Activated gamma-delta T cell treated with anti-CD3 and anti-CD28 coated beads, Interleukin-2, amount 50 U/mL, for 16 hours (primary cell): Measurements from ENCODE around the gene APBB2.
"Not testable (repeated sequence)": the region's sequence is repeated elsewhere in the genome, so short reads cannot be mapped to it uniquely, and the experiment has no call there.

ENCODE experiments used
- DNase-seq: peaks from one replicate; pipeline ENCODE4 v3.0.0-alpha.2; 2020; ENCODE audit warnings: low read depth

The APBB2 gene

DNA sequence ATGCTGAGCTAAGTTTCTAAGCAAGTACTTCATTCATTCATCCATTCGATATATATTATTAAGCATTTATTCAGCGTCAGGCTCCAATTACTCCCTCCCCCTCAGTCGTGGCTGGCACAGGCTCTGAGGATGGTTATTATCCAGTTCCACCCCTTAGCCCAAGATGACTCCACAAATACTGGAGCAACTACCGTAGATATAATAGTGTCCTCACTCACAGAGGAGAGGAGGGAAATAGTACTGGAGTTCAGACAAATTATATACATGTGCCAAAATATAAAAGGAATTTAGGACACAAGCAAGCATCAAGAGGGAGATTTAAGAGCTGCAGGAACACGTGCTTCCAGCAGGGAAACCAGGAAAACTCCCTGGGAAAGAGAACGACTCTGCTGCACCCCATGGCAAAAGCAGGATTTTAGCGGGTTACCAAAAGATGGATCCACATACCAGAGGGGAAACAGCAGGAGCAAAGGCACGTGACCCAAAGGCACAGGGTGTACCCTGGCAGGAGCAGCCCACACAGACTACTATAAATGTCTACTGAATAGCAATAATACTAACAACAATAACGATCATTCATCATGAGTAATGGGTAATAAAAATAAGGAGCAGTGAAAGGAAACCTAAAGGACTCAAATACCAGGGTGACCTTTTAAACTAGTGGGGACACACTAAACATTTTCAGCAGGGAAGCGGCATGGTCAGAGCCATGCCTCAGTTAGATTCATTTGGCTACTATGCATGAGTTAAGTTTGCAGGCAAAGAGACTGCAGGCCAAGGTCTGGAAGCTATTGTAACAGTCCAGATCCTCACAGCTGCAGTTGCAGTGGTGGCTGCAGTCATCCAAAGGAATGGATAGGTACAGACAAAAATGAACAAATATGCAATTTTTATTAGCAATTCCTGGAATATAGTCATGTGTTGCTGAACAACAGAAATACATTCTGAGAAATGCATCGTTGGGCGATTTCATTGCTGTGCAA, 153.7 kb downstream of the APBB2 start:
- no peak for DNase-seq

DNA sequence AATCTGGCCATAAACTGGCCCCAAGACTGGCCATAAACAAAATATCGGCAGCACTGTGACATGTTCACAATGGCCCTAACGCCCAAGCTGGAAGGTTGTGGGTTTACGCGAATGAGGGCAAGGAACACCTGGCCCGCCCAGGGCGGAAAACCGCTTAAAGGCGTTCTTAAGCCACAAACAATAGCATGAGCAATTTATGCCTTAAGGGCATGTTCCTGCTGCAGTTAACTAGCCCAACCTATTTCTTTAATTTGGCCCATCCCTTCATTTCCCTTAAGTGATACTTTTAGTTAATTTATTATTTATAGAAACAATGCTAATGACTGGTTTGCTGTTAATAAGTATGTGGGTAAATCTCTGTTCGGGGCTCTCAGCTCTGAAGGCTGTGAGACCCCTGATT, 154.9 kb downstream of the APBB2 start:
- DNase-seq, result not testable (repeated sequence)

DNA sequence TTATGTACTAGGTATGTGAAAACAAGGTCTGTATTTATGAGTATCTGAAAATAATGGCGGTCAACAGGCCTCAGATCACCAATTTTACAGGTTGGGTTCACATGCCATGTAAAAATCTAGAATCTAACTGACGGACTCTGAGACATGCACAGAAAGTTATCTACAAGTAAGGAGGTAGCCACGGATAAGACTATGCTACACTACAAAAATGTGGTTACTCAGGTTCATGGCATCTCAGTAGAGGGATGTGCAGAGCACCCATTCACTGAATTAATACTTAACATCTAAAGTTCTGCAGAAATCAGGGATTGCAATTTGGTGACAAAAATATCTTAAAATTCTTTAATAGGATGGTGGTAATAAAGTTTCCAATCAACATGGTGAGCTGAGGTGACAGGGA, 155.9 kb downstream of the APBB2 start:
- DNase-seq, result no peak

DNA sequence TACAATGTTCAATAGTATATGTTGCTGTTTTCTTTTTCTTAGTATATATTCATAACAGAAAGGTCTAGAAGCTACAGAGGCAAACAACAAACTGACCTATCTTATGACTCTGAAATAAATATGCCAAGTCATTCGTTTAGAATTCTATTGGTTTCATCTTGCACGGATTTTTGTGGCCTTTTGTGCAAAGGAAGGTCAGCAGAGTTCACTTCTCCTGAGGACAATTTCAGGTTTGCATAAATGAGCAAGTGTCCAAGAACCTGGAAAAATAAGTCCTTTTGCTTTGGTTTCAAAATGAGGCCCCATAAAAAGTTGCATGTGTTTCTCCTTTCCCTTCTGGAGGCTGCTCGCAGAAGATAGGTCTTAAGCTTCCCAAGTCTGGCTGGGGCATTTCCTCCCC, 156.9 kb downstream of the APBB2 start:
- no peak for DNase-seq

DNA sequence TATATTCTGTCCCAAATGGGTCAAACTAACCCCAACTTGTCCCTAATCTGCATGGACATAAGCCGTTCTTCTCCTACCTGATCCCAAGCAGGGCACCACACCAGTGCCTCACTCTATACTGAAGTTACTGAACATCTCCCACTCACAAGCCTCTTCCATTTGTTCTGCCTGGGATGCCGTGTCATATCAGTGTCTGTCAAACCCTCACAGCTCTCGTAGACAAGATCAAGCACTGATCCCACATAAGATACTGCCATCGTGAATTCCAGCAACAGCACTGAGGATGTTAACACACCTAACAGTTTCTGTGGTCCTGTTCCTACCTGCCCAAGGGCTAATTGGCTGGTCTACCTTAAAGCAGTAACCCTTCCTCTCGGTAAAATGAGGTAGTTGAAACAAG, 162.1 kb downstream of the APBB2 start:
- no peak for DNase-seq

DNA sequence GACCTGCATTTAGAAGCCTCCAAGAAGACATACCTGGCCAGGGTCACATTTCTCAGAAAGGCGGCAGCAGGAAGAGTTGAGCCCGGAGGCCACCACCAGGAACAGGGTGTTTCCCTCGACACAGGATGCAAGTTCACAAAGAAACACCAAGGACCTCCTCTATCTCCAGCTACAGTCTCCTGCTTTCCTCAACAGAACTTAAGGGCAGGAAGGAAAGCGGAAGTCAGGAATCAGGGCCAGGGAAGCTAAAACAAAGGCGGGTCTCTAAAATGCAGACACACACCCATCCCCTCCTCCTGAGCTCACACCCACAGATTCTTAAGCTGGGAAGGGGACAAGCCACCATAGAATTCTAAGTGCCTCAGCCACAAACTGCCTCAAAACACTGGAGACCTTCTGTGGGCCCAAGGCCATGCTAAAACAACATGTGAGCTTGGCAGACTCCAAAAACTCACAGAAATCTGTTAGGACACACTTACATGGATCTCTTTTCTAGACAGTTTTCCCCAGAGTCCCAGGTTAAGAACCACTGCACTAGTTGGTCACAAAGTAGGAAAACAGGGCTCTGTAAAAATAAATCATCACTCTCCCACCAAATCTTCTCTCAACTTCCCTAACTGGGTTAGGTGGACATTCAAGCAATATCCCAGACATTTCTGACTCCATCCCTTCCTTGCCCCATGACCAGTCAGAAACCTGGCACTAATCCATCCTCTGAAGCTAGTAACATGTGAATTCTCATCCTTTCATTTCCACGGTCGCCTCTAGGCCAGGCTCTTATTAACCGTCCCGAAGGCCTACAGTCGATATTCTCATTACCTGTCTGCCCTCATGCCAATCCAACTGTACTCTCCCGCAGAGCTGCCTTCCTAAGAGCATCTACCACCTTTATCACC, 163.2 kb downstream of the APBB2 start:
- DNase-seq, result no peak

DNA sequence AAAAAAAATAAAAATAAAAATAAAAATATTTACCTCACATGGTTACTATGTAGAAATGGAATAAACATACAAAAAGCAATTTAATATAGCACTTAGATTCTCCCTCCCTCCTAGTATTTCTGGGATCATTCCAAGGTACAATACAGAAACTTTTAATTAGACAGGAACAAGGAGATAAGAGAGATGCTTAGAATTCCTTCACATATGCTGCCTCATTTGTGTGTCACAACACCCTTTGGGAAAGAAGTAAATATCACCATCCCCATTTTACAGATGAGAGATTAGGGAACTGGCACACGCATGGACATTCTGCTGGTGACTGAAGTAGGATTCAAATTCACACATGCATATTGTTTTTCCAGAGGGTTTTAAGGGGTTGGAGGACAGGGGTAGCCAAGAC, 164.2 kb downstream of the APBB2 start:
- no peak for DNase-seq

DNA sequence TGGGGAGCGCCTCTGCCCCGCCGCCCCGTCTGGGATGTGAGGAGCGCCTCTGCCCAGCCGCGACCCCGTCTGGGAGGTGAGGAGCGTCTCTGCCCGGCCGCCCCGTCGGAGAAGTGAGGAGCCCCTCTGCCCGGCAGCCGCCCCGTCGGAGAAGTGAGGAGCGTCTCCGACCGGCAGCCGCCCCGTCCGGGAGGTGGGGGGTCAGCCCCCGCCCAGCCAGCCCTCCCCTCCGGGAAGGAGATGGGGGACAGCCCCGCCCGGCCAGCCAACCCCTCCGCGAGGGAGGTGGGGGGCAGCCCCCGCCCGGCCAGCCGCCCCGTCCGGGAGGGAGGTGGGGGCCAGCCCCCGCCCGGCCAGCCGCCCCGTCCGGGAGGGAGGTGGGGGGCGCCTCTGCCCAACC, 165.2 kb downstream of the APBB2 start:
- not testable (repeated sequence) for DNase-seq

DNA sequence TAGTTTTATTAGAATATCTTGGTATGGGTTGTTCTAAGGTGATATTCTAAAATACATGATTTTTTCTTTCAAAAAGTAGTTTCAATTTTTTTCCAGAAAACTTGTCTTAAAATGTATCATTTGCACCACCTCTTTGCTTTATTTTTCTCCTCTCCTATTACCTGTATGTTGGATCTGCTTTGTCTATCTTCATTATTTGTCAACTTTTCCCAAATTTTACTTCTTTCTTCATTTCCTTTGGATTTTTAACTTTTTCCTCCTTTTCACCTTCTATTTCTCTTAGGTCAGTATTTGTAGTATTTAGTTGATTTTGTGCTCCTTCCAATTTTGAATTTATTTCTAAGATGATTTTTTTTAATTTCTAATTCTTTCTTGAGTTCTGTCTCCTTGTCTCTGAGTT, 169.6 kb downstream of the APBB2 start:
- DNase-seq, result no peak

DNA sequence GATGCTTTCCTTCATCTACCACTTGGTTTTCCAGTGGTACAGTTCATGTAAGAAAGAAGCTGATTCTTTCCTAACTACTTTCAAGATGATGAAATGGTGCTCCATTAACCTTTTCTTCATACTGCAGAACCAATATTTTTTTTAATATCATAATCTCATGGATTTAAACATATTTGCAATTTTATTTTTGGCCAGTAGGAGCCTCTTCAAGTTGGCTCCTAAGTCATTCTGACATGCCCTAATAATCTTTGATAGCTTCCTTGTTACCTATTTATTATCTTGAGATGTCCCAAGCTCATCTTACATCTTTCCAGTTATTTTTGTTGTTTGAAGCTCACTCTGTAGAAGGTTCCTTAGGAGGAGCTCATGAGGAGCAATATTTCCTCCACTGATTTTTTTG, 170.2 kb downstream of the APBB2 start:
- no peak for DNase-seq

DNA sequence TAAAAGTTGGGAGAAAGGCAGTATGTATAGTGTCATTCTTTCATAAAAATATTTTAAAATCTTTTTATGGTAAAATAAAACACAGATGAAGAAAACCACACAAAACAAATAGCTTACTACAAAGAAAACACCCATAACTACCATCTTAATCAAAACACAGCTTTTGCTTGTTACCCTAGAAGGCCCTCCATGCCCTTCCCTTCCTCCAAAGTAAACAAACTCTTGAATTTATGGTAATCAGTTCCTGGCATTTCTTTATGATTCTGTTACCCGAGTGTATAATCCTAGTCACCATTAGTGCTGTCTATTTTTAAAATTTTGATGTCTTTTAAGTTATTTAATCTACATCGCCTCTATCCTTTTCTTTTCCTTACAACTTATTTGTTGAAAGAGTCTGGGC, 170.9 kb downstream of the APBB2 start:
- no peak for DNase-seq

DNA sequence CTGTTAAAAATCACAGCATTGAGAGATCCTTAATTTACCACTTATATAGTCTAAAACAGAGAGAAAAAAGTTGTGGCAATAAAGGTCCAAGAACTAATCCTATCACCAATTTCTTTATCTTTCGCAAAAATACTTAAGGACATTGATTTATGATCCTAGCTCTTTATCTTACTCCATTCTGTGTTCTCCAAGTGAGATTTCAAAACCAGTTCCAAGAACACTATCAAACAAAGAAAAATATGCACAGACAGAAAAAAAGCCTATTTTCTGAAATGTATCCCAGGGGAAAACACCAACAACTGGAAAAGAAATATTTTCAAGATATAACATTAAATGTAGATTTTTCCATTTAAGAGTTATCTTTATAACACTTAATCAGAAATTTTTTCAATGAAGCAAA, 172.8 kb downstream of the APBB2 start:
- DNase-seq, result no peak

DNA sequence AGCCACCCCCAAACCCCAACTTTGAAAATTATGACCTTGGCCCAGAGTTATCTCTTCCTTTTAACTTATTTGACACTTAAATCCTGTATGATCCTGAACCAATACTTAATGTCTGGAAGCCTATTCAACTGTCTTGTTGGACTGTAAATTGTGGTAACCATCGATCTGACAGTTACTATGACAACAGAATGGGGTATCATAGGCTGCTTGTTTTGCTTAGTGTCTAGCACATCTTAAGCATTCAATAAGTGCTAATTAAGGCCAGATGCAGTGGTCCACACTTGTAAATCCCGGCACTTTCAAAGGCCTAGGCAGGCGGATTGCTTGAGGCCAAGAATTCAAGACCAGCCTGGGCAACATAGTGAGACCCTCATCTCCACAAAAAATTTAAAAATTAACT, 175.0 kb downstream of the APBB2 start:
- no peak for DNase-seq

DNA sequence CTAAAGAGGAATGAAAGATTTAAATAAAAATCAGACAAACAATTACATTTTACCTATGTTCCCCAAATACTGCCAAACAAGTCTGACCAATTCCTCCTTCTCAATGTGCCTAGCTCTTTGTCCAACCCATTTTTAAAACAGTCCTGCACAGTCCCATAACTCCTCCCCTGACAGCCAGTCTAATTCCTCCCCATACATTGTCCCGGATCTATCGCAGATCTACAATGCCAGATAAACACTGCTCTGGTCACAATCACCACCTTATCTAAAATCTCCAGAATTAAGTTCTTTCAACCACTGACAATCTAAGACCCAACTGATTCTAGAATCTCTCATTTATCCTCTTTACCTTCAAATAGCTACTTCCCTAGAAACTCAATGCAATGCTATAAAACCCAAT, 176.0 kb downstream of the APBB2 start:
- no peak for DNase-seq

DNA sequence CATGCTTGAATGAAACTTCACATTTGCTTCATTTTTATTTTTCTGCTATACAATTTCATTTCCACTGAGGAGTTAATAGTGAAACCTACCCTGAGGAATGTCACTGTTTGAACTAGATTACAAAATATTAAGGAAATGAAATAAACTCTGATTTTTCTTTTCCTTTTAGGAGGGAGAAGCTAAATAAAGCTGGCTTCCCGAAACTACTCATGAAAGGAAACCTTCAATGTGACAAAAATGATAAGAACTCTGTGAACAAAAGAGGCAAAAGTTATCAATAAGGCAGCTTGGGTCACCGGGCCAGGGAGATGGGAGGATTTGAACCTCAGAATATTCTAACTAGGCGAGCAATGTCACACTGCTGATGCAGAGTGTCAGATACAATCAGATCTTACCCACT, 185.2 kb downstream of the APBB2 start:
- no peak for DNase-seq

DNA sequence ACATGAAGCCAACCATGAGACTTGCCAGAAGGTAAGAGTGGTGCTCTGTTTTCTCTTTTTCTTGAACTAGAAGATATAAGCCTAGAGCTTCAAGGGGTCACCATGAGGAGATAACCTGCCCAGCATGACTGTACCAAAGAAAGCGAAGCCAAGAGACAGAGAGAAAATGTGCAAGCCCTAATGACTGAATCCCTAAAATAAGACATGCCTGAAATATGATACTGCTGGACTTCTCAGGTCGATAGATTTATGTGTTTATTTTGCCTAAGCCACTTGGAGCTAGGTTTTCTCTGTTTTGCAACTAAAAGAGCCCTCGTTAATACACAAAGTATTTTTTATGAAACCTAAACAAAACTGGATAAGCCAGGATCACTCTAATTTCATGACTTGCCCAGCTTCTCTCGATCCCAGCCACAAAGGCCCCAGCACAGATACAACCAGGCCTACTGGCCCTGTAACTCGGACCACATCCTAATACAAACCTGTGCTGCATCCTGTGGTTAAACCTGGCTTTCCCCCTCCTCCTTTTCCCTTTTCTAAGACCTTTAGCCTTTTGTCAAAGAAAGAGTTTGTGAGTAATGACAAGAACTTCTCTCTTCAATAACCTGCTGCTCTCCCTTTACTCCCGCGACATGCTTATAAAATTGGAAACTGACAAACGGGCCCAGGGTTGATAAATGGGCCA, 185.8 kb downstream of the APBB2 start:
- no peak for DNase-seq

DNA sequence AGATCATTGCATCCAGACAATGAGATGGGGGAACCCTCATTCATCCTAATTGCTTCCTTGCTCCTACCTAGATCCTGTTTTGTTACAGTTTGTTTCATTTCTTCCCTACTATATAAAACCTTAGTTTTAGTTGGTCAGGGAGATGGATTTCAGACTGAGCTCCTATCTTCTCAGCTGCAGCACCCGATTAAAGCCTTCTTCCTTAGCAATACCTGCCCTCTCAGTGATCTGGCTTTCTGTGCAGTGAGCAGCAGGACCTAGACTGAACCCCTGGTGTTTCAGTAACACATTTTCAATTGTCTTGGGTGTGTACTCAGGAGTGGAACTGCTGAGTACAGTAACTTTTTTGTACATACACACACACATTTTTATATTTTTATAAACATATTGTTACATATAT, 187.4 kb downstream of the APBB2 start:
- no peak for DNase-seq

DNA sequence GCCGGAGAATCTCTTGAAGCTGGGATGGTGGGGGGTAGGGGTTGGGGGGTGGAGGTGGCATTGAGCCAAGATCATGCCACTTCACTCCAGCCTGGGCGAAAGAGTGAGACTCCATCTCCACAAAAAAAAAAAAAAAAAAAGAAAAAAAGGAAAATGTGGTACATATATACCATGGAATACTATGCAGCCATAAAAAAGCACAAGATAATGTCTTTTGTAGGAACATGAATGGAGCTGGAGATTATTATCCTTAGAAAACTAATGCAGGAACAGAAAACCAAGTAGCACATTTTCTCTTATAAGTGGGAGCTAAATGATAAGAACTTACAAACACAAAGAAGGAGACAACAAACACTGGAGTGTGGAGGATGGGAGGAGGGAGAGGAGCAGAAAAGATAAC, 188.5 kb downstream of the APBB2 start:
- no peak for DNase-seq

DNA sequence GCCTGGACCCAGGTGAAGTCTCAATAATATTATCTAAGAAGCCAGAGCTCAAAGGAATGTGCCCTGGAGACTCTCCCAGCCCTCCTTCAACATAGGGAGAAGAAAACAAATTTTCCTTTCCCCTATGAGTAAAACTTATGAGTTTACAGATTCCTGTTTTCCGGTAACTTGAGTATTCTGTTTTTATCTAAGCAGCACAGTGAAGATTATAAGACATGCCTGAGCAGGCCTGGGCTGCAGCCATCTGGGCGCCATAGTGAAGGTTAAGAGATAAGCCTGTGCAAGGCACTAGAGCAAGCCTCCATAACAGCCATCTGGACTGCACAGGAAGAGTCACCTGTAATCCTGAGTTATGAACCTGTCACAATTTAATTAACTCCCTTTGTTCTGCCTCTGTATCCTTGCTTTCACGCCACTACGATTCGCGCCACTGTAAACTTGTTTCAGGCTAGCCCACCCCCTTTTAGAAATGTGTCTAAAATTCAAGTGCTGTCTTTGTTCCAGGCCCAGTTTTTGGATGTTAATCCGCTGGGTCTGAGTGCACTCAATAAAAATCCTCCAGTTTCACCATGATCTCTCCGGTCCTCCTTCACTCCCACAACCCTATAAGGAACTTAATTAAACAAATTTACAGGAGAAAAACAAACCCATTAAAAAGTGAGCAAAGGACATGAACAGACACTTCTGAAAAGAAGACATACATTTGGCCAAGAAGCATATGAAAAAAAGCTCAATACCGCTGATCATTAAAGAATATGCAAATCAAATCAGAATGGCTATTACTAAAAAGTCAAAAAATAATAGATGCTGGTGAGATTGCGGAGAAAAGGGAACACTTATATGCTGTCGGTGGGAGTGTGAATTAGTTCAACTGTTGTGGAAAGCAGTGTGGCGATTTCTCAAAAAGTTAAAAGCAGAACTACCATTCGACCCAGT, 189.5 kb downstream of the APBB2 start:
- no peak for DNase-seq

DNA sequence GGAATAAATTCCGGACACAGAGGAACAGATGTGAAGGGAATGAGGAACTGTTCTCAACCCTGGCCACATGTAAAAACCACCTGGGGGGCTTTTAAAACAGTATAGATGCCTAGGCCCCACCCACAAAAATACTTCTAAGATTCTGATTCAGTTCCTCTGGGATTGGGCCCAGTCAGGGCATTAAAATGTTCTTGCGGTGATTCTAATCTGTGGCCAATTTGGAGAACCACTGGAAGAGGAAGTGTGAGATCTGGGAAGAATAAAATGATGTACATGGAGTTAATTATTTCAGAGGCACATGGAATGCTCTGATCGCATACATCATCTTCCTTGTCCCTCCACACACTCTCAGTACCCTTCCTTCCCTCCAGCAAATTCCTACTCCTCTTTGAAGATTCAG, 192.2 kb downstream of the APBB2 start:
- DNase-seq, result no peak

DNA sequence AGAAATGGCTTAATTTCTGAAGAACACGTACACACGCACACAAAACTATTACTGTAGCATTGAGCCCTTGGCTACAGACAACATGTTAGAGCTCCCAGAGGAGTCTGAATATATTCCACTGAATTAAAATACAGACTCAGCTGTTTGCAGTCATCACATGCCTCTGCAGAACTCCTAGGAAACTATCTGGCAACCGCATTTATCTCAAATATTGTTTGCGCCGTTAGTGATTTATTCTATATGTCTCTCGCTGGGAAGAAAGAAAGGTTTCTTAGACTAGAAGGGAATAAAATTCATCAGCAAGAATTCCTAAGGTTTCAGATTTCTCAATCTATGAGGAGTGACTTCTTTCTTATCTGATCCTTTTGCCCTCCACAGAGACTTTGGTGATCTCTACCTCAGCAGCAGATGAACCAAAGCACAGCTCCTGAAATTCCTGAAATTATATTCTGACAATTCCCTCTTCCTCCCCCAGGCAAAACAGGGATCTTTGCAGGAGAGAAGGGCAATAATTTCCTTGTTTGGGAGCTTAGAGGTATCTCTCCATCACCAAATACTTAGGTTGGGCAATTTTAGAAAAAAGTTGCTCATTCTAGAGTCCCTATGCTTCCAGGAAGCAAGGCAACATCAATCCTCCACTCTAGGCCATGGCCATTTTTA, 199.2 kb downstream of the APBB2 start:
- no peak for DNase-seq
